Spleen (tissue), 11 donors: ENCODE data around the gene SLC39A11. TPM values are rescaled to one million over a fixed set of nuclear protein-coding genes. Genes with fewer than 3 reads are reported as not detected.

Experiments used
- DNase-seq: peaks from one replicate; pipeline ENCODE4 v3.0.0-alpha.2; 2020
- H3K27ac ChIP-seq, 8 donors: fragments of 200-600 bp; sonication (generic) in 7 of 8; 1 replicate in 4 of 8; 2 replicates in 4 of 8; pipeline versions ENCODE4 v1.5.0 to v1.8.0; 2016 to 2021; ENCODE audit warnings: inconsistent platforms in 4 of 8, mild to moderate bottlenecking in 4 of 8, moderate library complexity in 1 of 8
- H3K27me3 ChIP-seq, 7 donors: fragments of 200-600 bp; sonication (generic) in 6 of 7; replicated peaks in 1 of 7; 1 replicate in 4 of 7; 2 replicates in 3 of 7; pipeline versions ENCODE4 v1.5.0 to v1.8.0; 2016 to 2021; ENCODE audit warnings: inconsistent platforms in 3 of 7, mild to moderate bottlenecking in 1 of 7
- H3K36me3 ChIP-seq, 6 donors: fragments of 200-600 bp; sonication (generic) in 5 of 6; 1 replicate in 4 of 6; 2 replicates in 2 of 6; pipeline versions ENCODE4 v1.5.0 to v1.8.0; 2016 to 2021; ENCODE audit warnings: inconsistent platforms in 2 of 6
- H3K4me1 ChIP-seq, 6 donors: fragments of 200-600 bp; sonication (generic) in 5 of 6; 1 replicate in 3 of 6; 2 replicates in 3 of 6; pipeline versions ENCODE4 v1.5.0 to v1.8.0; 2016 to 2021; ENCODE audit warnings: inconsistent platforms in 3 of 6
- H3K4me3 ChIP-seq, 8 donors: fragments of 200-600 bp; sonication (generic) in 7 of 8; 1 replicate in 4 of 8; 2 replicates in 4 of 8; pipeline versions ENCODE4 v1.5.0 to v1.8.0; 2016 to 2021; ENCODE audit warnings: inconsistent platforms in 4 of 8, mild to moderate bottlenecking in 4 of 8, moderate library complexity in 2 of 8
- H3K9me3 ChIP-seq, 8 donors: fragments of 200-600 bp; sonication (generic) in 7 of 8; 1 replicate in 4 of 8; 2 replicates in 4 of 8; pipeline versions ENCODE4 v1.5.0 to v1.8.0; 2016 to 2021; ENCODE audit warnings: inconsistent platforms in 4 of 8
- CTCF ChIP-seq, 11 experiments: fragments of 200-600 bp in 7 of 11; fragments of 450-650 bp in 4 of 11; sonication (generic) in 4 of 11; IDR thresholded peaks in 8 of 11; conservative IDR thresholded peaks in 3 of 11; 1 replicate in 7 of 11; 2 replicates in 4 of 11; pipeline versions ENCODE4 v1.4.0 to v1.8.0; 2016 to 2021; ENCODE audit warnings: antibody characterized with exemption in 11 of 11, inconsistent platforms in 4 of 11, mild to moderate bottlenecking in 1 of 11
- POLR2A ChIP-seq, 3 donors: fragments of 450-650 bp; IDR thresholded peaks; one replicate each; pipeline ENCODE4 v1.5.1; 2017; ENCODE audit warnings: antibody characterized with exemption in 3 of 3, mild to moderate bottlenecking in 1 of 3
- POLR2AphosphoS5 ChIP-seq, 3 donors: sonication (generic); formaldehyde crosslinking; IDR thresholded peaks; one replicate each; pipeline ENCODE4 v1.5.1; 2017; ENCODE audit warnings: antibody characterized with exemption in 3 of 3
- WGBS, 5 donors: extraction: QIAGEN DNeasy Blood & Tissue Kit in 3 of 5; methylation state at CpG; one replicate each; pipeline versions ENCODE4 v1.1.5 to v1.1.7; 2013 to 2018; 5-methylcytosine and 5-hydroxymethylcytosine counted together
- intact Hi-C: fragments of 100-400 bp; cut with DNase I; formaldehyde crosslinking; loops from one replicate; pipeline ENCODE4 v1.15.0; 2023; ENCODE audit warnings: low total_unique reads
- polyA plus RNA-seq, 3 donors: library from polyadenylated mRNA; stranded (reverse); fragments of 200-250 nt; gene quantifications; one replicate each; pipeline ENCODE4 v1.2.1, GENCODE V29; 2013
- total RNA-seq, 7 donors: library from RNA; depleted of rRNA in 3 of 7; stranded (reverse); fragments of >200 nt in 3 of 7; fragmentation: NEBNext Ultra II Directional in 4 of 7; extraction: Animal tissue kit (Norgen Biotek cat#: 25700) in 4 of 7; gene quantifications; one replicate each; pipeline versions ENCODE4 v1.1.0 to v1.2.1, GENCODE V29; 2016 to 2021
- donor health status: healthy with polysubstance abuse.
- donor health status: DM: no; HTN: no; CAD: no; lungs with moderate emphysema.
- donor health status: DM: no; HTN: no; CAD: no.
- donor health status: Bipolar disorder and iron deficiency.
- donor health status: healthy.
- donor health status: DM: no; HTN: no; CAD: no.
- donor health status: DM: yes; HTN: yes; CAD: no.

The SLC39A11 gene
- total and polyA plus RNA-seq, 10 donors = 4.1 to 45.2 (median 27.8) TPM

- no peak overlapping the region for H3K27ac ChIP-seq
- H3K9me3 ChIP-seq = peaks cover 0 to 8% (median 0%) of the 10 kb centered on the region in 8 donors
- H3K4me1 ChIP-seq = no peaks in the 10 kb centered on the region
- 89 to 96% (median 89%) methylated on average over 5 of the region's 5 CpGs for WGBS, 5 donors
- H3K4me3 ChIP-seq = no peak overlapping the region
- no peak for DNase-seq
- TF ChIP-seq POLR2A (IDR thresholded peaks at IDR 0.05) (no peak), CTCF (IDR thresholded peaks at IDR 0.05 in 8 of 11, conservative IDR thresholded peaks at IDR 0.05 in 3 of 11) (no peak), POLR2AphosphoS5 (IDR thresholded peaks at IDR 0.05) (no peak)
- peaks cover 0 to 24% (median 0%) of the 10 kb centered on the region in 6 donors for H3K36me3 ChIP-seq
- intact Hi-C loops = no loop called here
- no peaks in the 10 kb centered on the region for H3K27me3 ChIP-seq
Measured at GRCh38 chr17:72667096-72668063, 425.1 kb downstream of the SLC39A11 start.

GRCh38 chr17:72665852-72666851, 426.3 kb downstream of the SLC39A11 start:
- H3K36me3 ChIP-seq = peaks cover 0 to 30% (median 0%) of the 10 kb centered on the region in 6 donors
- intact Hi-C loops = no loop called here
- 80 to 89% (median 82%) methylated on average over 20 of the region's 20 CpGs for WGBS, 5 donors
- H3K27ac ChIP-seq = no peak overlapping the region
- TF ChIP-seq CTCF (IDR thresholded peaks at IDR 0.05 in 8 of 11, conservative IDR thresholded peaks at IDR 0.05 in 3 of 11) = no peak
- TF ChIP-seq POLR2A (IDR thresholded peaks at IDR 0.05) = no peak
- no peak for TF ChIP-seq POLR2AphosphoS5 (IDR thresholded peaks at IDR 0.05)
- H3K9me3 ChIP-seq = peaks cover 0 to 8% (median 0%) of the 10 kb centered on the region in 8 donors
- no peaks in the 10 kb centered on the region for H3K27me3 ChIP-seq
- no peak for DNase-seq
- H3K4me3 ChIP-seq = no peak overlapping the region
- H3K4me1 ChIP-seq = no peaks in the 10 kb centered on the region

- Histone ChIP-seq H3K4me3 (no peak overlapping the region), H3K9me3 (no peaks in the 10 kb centered on the region), H3K27me3 (no peaks in the 10 kb centered on the region), H3K36me3 (peaks cover 0 to 32% (median 0%) of the 10 kb centered on the region in 6 donors), H3K27ac (no peak overlapping the region), H3K4me1 (no peaks in the 10 kb centered on the region)
- TF ChIP-seq POLR2A (IDR thresholded peaks at IDR 0.05) (no peak), CTCF (IDR thresholded peaks at IDR 0.05 in 8 of 11, conservative IDR thresholded peaks at IDR 0.05 in 3 of 11) (no peak), POLR2AphosphoS5 (IDR thresholded peaks at IDR 0.05) (no peak)
- intact Hi-C loops = no loop called here
- WGBS, 5 donors = 76 to 90% (median 81%) methylated on average over 1 of the region's 1 CpG
- DNase-seq = no peak
Measured at GRCh38 chr17:72662827-72663190, 429.7 kb downstream of the SLC39A11 start.
